ENCODE results near the gene UCMA. TPM values are rescaled to one million over a fixed set of nuclear protein-coding genes. Genes with fewer than 3 reads are reported as not detected.

UCMA gene
- total RNA-seq, 1 donor from 2014 or later, result not detected

- no peaks in the 10 kb centered on the region for H3K9me3 Mint-ChIP-seq (ENCODE audit: unreplicated experiment)
- H3K36me3 Mint-ChIP-seq (ENCODE audit: low read depth, unreplicated experiment), result peaks cover 4% of the 10 kb centered on the region
- peaks cover 4% of the 10 kb centered on the region for H3K27me3 Mint-ChIP-seq (ENCODE audit: unreplicated experiment)
- no peak overlapping the region for H3K4me3 Mint-ChIP-seq (ENCODE audit: unreplicated experiment)
- H3K27ac Mint-ChIP-seq (ENCODE audit: unreplicated experiment), result peak overlapping the region; percentile 36
- no peak for DNase-seq (ENCODE audit: low spot score)
- no peaks in the 10 kb centered on the region for H3K4me1 Mint-ChIP-seq (ENCODE audit: unreplicated experiment)
- no peak for TF ChIP-seq CTCF (IDR thresholded peaks at IDR 0.05; ENCODE audit: unreplicated experiment)
Observed at GRCh38 chr10:13206091-13206490, 28.1 kb downstream of the UCMA start.

GRCh38 chr10:13201132-13201531 is 33.0 kb downstream of the UCMA start:
- no peak overlapping the region for H3K27ac Mint-ChIP-seq (ENCODE audit: unreplicated experiment)
- no peak for TF ChIP-seq CTCF (IDR thresholded peaks at IDR 0.05; ENCODE audit: unreplicated experiment)
- H3K27me3 Mint-ChIP-seq (ENCODE audit: unreplicated experiment), result peaks cover 3% of the 10 kb centered on the region
- no peak overlapping the region for H3K4me3 Mint-ChIP-seq (ENCODE audit: unreplicated experiment)
- H3K9me3 Mint-ChIP-seq (ENCODE audit: unreplicated experiment), result no peaks in the 10 kb centered on the region
- no peaks in the 10 kb centered on the region for H3K4me1 Mint-ChIP-seq (ENCODE audit: unreplicated experiment)
- no peak for DNase-seq (ENCODE audit: low spot score)
- peaks cover 4% of the 10 kb centered on the region for H3K36me3 Mint-ChIP-seq (ENCODE audit: low read depth, unreplicated experiment)

- Mint-ChIP-seq H3K4me3 (ENCODE audit: unreplicated experiment) (no peak overlapping the region), H3K36me3 (ENCODE audit: low read depth, unreplicated experiment) (no peaks in the 10 kb centered on the region), H3K9me3 (ENCODE audit: unreplicated experiment) (no peaks in the 10 kb centered on the region), H3K4me1 (ENCODE audit: unreplicated experiment) (no peaks in the 10 kb centered on the region), H3K27ac (ENCODE audit: unreplicated experiment) (no peak overlapping the region), H3K27me3 (ENCODE audit: unreplicated experiment) (no peaks in the 10 kb centered on the region)
- no peak for DNase-seq (ENCODE audit: low spot score)
- TF ChIP-seq CTCF (IDR thresholded peaks at IDR 0.05; ENCODE audit: unreplicated experiment), result no peak
Observed at GRCh38 chr10:13195016-13195415, 39.2 kb downstream of the UCMA start.

- no peaks in the 10 kb centered on the region for H3K4me1 Mint-ChIP-seq (ENCODE audit: unreplicated experiment)
- no peak overlapping the region for H3K27ac Mint-ChIP-seq (ENCODE audit: unreplicated experiment)
- H3K36me3 Mint-ChIP-seq (ENCODE audit: low read depth, unreplicated experiment), result no peaks in the 10 kb centered on the region
- no peaks in the 10 kb centered on the region for H3K27me3 Mint-ChIP-seq (ENCODE audit: unreplicated experiment)
- no peak for DNase-seq (ENCODE audit: low spot score)
- no peak for TF ChIP-seq CTCF (IDR thresholded peaks at IDR 0.05; ENCODE audit: unreplicated experiment)
- H3K9me3 Mint-ChIP-seq (ENCODE audit: unreplicated experiment), result no peaks in the 10 kb centered on the region
- H3K4me3 Mint-ChIP-seq (ENCODE audit: unreplicated experiment), result no peak overlapping the region
Observed at GRCh38 chr10:13193637-13194036, 40.5 kb downstream of the UCMA start.

GRCh38 chr10:13191362-13191761 is 42.8 kb downstream of the UCMA start:
- Mint-ChIP-seq H3K4me3 (ENCODE audit: unreplicated experiment) (no peak overlapping the region), H3K4me1 (ENCODE audit: unreplicated experiment) (no peaks in the 10 kb centered on the region), H3K27ac (ENCODE audit: unreplicated experiment) (no peak overlapping the region), H3K27me3 (ENCODE audit: unreplicated experiment) (peaks cover 1% of the 10 kb centered on the region), H3K36me3 (ENCODE audit: low read depth, unreplicated experiment) (peaks cover 5% of the 10 kb centered on the region), H3K9me3 (ENCODE audit: unreplicated experiment) (no peaks in the 10 kb centered on the region)
- no peak for TF ChIP-seq CTCF (IDR thresholded peaks at IDR 0.05; ENCODE audit: unreplicated experiment)
- no peak for DNase-seq (ENCODE audit: low spot score)
